Stimulated activated CD4-positive, alpha-beta T cell treated with anti-CD3 and anti-CD28 coated beads, Interleukin-1b, Interleukin-23, amount 100 ng/mL, for 24 hours (primary cell): ENCODE results near the gene RRAGB.
"Not testable (repeated sequence)": the region's sequence is repeated elsewhere in the genome, so short reads cannot be mapped to it uniquely, and the experiment has no call there.

Experiments used
- DNase-seq, 4 experiments: peaks; one replicate each; pipeline ENCODE4 v3.0.0-alpha.2; 2020; ENCODE audit warnings: low read depth in 4 of 4, low spot score in 1 of 4

RRAGB gene, protein sequence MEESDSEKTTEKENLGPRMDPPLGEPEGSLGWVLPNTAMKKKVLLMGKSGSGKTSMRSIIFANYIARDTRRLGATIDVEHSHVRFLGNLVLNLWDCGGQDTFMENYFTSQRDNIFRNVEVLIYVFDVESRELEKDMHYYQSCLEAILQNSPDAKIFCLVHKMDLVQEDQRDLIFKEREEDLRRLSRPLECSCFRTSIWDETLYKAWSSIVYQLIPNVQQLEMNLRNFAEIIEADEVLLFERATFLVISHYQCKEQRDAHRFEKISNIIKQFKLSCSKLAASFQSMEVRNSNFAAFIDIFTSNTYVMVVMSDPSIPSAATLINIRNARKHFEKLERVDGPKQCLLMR

DNA sequence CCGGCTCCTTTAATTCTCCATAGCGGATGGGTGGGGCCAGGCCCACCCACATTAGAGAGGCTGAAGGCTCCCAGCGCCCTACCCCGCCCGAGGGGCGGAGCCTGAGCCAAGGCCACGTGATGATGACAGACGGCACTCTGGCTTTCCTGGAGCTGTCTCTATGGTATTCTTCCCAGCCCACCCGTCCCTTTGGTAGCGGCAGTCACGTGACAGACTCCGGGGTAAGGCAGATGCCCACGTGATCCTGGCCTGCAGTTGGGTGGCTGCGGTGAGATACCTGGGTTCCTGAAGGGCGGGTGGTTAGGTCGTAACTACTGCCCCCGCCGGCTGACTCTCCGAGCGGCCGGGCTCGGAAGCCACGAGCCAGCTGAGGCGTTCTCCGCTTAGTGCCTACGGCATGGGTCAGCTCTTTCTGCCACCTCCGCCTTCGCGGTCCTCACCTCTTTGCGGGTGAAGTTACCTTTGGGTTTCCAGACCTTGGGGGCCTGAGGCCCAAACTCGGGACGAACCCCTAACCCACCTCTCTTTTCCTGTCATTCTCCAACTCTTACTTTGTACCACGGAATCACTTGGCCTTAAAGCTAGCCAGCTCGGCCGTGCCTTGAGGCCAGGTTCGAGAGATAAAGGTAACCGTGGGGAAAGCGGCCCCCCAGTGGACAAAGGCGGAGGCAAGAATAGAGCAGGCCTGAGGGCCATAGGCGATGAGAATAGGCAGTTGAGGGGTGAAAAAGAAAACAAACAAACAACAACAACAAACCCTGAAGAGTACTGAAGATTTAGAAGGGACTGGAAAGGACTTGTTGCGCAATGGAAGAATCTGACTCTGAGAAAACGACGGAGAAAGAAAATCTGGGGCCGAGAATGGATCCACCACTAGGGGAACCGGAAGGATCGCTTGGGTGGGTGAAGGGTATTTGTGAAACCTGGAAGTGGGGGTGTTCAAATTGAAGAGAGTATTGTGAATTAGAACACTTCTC is at the start of gene RRAGB:
TSS of gene RRAGB (plus strand) at position 229 of the 977 bp plus-strand sequence. CDS start at position 808, 579 bp downstream.
- peak; percentile 52 to 84 (median 71) for DNase-seq

DNA sequence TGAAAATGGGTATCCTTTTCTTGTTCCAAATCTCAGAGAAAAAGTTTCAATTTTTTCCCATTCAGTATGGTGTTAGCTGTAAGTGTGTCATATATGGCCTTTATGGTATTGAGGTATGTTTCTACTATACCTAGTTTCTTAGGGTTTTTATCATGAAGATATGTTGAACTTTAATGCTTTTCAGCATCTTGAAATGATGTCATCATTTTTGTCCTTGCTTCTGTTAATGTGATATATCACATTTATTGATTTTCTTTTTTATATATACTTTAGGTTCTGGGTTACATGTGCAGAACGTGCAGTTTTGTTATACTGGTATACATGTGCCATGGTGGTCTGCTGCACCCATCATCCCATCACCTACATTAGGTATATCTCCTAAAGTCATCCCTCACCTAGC is 49.5 kb upstream of the RRAGB start:
- DNase-seq = no peak

DNA sequence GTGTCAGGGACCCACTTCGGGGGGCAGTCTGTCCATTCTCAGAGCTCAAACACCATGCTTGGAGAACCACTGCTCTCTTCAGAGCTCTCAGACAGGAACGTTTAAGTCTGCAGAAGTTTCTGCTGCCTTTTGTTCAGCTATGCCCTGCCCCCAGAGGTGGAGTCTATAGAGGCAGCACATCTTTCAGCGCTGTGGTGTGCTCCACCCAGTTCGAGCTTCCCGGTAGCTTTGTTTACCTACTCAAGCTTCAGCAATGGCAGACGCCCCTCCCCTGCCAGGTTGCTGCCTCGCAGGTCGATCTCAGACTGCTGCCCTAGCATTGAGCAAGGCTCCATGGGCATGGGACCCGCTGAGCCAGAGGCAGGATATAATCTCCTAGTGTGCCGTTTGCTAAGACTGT is 29.0 kb upstream of the RRAGB start:
- DNase-seq = not testable (repeated sequence)

DNA sequence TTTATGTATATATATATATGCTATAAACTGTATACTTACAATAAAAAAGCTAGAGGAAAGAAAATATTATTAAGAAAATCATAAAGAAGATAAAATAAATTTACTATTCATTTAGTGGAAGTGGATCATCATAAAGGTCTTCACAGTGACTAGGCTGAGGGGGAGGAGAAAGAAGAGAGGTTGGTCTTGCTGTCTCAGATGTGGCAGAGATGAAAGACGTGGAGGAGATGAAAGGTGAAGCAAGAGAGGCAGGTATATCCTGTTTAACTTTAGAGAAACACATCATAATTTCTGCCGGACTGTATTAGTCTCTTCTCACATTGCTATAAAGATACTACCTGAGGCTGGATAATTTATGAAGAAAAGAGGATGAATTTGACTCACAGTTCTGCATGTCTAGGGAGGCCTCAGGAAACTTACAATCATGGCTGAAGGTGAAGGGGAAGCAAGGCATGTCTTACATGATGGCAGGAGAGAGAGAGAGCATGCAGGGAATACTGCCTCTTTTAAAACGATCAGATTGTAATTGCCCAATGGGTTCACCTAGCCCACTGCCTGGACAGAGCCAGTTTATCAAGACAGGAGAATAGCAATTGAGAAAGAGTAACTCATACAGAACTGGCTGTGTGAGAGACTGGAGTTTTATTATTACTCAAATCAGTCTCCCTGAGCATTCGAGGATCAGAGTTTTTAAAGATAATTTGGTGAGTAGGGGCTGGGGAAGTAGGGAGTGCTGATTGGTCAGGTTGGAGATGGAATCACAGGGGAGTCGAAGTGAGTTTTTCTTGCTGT is 22.1 kb upstream of the RRAGB start:
- DNase-seq = no peak

DNA sequence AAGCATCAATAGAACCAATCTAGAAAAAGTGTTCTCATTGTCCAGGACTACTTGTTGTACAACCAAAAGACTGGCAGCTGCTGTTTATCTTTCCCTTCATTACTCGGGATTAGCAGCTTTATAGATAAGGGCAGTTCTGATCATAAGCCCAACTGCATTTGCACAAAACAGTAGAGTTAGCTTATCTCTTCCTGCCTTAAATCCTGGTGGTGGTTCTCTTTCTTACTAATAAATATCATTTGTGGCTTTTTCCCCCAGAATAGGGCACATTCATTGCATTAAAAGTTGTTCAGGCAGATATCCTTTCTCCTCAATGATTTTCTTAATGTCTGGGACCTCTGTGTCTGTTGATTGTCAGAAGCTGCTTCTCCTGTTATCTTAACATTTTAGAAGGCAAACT is 20.2 kb upstream of the RRAGB start:
- DNase-seq = no peak

DNA sequence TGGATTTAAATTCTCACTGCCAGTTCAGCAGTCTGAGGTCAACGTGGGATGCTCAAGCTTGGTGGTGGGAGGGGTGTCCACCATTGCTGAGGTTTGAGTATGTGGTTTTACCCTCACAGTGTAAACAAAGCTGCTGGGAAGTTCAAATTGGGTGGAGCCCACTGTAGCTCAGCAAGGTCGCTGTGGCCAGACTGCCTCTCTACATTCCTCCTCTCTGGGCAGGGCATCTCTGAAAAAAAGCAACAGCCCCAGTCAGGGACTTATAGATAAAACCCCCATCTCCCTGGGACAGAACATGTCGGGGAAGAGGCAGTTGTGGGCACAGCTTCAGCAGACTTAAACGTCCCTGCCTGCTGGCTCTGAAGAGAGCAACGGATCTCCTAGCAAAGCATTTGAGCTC is 14.9 kb upstream of the RRAGB start:
- no peak for DNase-seq

DNA sequence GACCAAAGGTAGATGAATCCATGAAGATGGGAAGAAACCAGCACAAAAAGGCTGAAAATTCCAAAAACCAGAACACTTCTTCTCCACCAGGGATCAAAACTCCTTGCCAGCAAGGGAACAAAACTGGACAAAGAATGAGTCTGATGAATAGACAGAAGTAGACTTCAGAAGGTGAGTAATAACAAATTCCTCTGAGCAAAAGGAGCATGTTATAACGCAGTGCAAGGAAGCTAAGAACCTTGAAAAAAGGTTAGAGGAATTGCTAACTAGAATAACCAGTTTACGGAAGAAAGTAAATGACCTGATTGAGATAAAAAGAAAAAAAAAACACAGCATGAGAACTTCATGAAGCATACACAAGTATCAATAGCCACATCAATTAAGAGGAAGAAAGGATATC is 14.1 kb upstream of the RRAGB start:
- not testable (repeated sequence) for DNase-seq

DNA sequence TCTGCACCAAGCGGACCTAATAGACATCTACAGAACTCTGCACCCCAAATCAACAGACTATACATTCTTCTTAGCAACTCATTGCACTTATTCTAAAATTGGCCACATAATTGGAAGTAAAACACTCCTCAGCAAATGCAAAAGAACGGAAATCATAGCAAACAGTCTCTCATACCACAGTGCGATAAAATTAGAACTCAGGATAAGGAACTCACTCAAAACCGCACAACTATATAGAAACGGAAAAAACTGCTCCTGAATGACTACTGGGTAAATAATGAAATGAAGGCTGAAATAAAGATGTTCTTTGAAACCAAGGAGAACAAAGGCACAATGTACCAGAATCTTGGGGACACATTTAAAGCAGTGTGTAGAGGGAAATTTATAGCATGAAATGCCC is 12.5 kb upstream of the RRAGB start:
- DNase-seq = not testable (repeated sequence)

DNA sequence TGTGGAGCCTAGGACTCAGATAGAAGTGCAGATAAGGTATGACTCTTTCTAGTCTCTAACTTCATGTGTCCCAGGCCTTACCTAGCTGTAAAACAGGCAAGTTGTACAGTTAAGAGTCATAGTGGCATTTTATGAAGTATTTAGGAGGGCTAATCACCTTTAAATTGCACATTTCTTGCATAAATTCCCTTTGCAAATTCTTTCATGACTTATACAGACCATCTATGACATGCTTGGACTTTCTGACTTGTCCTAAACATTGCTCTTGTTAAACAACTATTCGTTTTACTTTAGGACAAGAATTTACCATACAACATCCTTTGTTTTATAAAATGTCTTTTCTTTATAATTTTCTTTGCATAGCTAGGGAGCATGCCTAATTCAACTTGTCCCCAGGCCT is 7.8 kb upstream of the RRAGB start:
- DNase-seq = no peak

DNA sequence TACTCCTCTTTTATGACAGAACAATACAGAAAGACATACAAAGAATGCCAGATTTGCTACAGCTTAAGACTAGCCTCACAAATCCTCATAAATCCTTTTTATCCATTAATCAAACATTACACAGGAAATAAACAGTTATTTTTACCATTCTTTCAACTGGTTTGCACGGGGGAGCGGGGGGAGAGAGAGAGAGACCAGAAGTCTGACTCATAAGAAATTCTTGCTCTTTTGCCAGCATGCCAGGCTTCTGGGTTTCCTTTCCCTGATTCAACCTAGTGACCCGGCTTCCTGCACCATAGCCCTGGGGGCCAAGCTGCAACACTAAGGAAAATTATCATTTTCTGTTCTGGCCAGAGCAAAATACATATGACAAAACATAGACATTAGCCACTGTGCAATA is 6.8 kb upstream of the RRAGB start:
- no peak for DNase-seq

DNA sequence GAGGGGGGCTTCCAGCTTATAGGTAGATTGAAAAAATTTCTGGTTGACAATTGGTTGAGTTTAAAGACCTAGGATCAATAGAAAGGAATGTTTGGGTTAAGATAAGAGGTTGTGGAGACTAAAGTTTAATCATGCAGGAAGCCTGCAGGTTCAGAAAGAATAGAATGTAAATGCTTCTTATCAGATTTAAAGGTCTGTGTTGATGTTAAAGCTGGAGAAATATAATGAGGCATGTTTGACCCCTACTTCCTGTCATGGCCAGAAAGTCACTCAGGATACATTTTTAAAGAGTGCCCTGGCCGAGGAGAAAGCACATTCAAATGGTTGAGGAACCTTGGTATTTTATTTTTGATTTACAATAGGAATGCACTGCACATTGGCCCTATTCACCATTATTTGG is 3.9 kb upstream of the RRAGB start:
- DNase-seq = no peak

DNA sequence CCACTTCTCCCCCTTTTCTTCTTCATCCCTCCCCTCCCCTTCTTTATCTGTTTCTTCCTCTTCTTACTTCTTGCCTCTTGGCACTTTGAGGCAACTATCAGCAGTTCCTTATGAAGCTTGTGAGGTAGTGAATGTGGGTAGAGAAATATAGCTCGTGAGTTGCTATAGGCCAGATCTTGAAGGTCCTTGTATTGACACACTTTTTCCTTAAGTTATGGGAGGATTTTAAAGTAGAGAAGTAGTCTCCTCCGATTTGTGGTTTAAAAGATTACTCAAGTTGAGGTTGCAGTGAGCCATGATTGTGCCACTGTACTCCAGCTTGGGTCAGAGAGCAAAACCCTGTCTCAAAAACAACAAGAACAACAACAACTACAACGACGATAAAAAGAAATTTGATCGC is 3.4 kb upstream of the RRAGB start:
- DNase-seq = no peak

DNA sequence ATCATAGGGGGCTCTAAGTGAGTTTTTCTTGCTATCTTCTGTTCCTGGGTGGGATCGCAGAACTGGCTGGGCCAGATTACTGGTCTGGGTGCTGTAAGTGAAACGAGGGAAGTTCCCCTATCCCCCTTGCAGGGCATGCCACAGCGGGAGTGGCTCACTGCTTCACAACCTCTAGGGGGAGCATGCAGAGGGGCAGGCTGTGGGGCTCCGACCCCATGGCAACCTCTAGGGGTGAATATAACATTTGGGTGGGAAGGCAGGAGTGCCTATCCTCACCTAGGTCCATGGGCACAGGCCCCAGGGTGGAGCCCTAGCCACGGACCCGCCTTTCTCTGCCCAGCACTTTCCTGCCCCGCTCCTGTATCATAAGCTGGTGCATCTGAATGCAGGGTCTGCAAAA is 1.7 kb upstream of the RRAGB start:
- DNase-seq = no peak

DNA sequence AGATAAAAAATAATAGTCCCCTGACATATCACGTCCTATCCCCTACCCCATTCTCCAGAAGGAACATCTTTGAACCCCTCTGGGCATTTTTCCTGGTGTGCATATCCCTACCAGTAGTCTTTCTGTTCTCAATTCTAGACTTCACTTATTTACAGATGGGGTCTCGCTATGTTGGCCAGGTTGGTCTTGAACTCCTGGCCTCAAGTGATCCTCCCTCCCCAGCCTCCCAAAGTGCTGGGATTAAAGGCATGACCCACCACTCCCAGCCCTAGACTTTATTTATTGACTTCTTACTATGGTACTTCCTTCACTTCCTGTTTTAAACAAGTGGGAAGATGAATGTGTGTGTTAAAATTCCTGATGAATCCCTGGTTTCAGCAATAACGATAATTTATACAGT is 612 bp upstream of the RRAGB start:
- DNase-seq = no peak

DNA sequence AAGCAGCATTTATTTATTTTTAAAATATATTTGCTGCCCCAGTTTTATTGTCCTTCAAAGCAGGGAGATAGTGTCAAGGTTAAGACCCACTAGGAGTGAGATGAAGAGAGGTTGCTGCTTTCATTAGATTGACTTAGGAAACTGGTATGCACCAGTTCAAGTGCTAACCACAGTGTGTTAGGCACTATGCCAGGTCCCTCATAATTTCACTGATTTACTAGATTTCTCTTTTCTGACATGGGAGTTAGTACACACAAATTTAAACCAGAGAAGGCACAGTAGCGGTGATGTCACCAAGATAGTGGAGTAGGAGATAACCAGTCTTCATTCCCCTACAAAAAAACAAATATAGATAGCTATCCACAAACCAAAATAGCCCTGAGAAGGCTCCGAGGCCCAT is 14.3 kb downstream of the RRAGB start:
- DNase-seq = no peak

DNA sequence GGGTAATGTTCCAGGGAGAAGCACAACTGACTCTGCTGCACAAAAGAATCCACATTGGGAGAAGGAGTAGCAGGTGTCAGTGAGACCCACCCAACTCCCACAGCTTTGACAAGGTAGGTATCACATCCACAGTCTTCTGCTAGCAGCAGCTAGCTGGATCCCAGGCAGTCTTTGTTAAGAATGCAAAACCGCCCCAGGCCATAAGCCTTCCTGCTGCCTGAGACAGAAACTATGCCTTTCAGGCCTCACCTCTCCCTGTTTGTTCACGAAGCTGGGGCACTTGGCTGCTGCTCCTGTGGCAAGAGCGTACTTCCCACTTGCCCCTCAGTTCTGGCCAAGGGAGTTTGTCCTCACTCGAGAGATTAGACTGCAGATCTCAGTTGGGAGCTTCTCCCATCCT is 21.4 kb downstream of the RRAGB start:
- no peak for DNase-seq

DNA sequence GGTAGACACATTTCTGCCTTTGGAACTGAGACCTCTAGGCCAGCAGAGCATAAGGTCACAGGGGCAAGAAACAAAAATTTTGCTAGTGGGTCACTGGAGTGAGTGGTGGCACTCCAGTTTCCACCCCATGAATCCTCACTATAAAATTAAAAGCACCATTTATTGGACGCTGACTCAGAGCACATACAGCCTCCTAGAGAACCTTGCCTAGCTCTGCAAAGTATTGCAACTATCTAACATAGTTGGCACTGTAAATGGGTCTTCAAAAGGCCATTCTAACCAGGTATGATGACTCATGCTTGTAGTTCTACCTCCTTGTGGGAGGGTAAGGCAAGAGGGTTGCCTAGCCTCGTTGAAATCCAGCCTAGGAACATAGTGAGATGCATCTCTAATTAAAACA is 25.1 kb downstream of the RRAGB start:
- no peak for DNase-seq

DNA sequence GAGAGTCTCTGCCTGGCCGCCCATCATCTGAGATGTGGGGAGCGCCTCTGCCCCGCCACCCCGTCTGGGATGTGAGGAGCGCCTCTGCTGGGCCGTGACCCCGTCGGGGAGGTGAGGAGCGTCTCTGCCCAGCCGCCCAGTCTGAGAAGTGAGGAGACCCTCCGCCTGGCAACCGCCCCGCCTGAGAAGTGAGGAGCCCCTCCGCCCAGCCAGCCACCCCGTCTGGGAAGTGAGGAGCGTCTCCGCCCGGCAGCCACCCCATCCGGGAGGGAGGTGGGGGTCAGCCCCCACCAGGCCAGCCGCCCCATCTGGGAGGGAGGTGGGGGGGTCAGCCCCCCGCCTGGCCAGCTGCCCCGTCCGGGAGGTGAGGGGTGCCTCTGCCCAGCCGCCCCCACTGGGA is 30.9 kb downstream of the RRAGB start:
- DNase-seq = not testable (repeated sequence)

DNA sequence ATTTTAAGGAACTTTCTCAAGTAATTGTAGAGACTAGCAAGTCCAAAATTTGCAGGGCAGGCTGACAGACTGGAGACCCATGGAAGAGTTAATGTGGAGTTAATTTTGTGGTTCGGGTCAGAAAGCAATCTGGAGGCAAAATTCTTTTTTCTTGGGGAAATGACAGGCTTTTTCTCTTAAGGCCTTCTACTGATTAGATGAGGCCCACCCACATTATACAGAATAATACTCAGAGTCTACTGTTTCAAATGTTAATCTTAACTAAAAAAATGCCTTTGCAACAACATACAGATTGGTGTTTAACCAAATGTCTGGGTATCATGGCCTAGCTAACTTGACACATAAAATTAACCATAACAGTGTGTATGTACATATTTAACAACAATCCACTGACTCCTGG is 32.7 kb downstream of the RRAGB start:
- no peak for DNase-seq

DNA sequence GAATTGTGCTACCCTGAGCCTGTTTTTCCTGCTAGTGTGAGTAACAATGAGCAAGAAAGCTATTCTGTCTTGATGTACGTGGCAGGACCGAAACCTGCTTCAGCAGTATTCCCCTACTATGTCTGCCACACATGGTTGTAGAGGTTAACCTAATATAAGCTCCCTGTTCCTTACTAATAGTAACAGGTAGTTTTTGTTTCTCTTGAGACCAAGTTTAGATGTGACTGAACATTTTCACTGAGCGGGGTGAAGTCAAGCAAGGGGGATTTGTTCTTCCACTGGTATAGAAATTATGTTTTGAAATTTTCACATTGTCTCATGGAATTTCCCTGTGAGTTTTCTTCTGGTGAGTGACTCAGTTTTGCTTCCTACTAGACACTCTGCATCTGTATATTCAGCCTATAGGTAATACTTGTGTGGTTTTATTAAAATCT is 37.3 kb downstream of the RRAGB start:
- DNase-seq = no peak

DNA sequence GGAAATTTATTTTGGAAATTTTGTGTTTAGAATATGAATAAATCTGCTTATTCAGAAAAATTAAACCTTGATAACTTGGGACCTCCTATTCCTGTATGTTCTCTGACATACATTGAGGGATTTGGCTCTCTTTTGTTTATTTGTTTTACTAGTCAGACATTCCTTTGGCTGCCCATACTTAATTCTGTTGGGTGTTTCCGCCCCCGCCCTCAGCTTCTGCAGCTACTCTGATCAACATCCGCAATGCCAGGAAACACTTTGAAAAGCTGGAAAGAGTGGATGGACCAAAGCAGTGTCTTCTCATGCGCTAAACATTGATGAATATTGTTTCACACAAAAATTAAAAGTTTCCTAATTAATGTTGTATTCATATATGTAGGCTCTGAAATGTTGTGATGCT is 40.5 kb downstream of the RRAGB start:
- DNase-seq = no peak
